ENCODE measurements around the gene MAGEF1. TPM values are rescaled to one million over a fixed set of nuclear protein-coding genes. Genes with fewer than 3 reads are reported as not detected.

Gene MAGEF1
- total and polyA plus RNA-seq, 10 of the 15 experiments (the other 5 are each of a cell fraction or from before 2014, with no cell fraction given), result 2.3 to 62.2 (median 27.1) TPM

GRCh38 chr3:184694133-184694665 is 17.7 kb downstream of the MAGEF1 start:
- 60% methylated on average over 4 of the region's 4 CpGs for WGBS (ENCODE audit: insufficient coverage, insufficient replicate concordance, low lambda C conversion rate, missing lambda C conversion rate)
- no peak for ATAC-seq
- BruUV-seq (replicated peaks), result no TSS peak
- RAD21 ChIA-PET (ENCODE audit: unreplicated experiment), result no interaction called here
- CTCF ChIA-PET, result interaction anchor here (0.6 kb wide), 1 partner anchor 130 kb away, joined by 3 read pairs; no protein-coding TSS in a partner anchor
- Histone ChIP-seq H2AFZ (ENCODE audit: control insufficient read depth, low read depth, low read length) (no peak overlapping the region), H3K9ac (ENCODE audit: control insufficient read depth, insufficient read depth, low read length) (no peak overlapping the region), H3K4me1 (ENCODE audit: control insufficient read depth, insufficient read depth, low read length) (no peaks in the 10 kb centered on the region), H3K4me2 (ENCODE audit: control insufficient read depth, insufficient read depth) (no peak overlapping the region), H4K20me1 (ENCODE audit: control insufficient read depth, insufficient read depth) (no peaks in the 10 kb centered on the region), H3K4me3 (no peak overlapping the region), H3K79me2 (ENCODE audit: control insufficient read depth, insufficient read depth, low read length) (no peaks in the 10 kb centered on the region), H3K27me3 (replicated peaks in 1 of 2; ENCODE audit: control insufficient read depth in 2 of 2, insufficient read depth in 2 of 2, low read length in 1 of 2) (peaks cover 0 to 5% of the 10 kb centered on the region in 2 experiments; a peak in 2 of 4 replicates), H3K9me3 (replicated peaks; ENCODE audit: control insufficient read depth, insufficient read depth, low read length) (no peaks in the 10 kb centered on the region), H3K36me3 (ENCODE audit: control insufficient read depth in 2 of 2, insufficient read depth in 2 of 2, low read length in 1 of 2) (no peaks in the 10 kb centered on the region), H3K27ac (ENCODE audit: control insufficient read depth, insufficient read depth) (no peak overlapping the region)
- POLR2A ChIA-PET, result no interaction called here
- SMC1A ChIA-PET (ENCODE audit: uncharacterized antibody, unreplicated experiment), result no interaction called here
- TF ChIP-seq SIX5 (IDR thresholded peaks at IDR 0.05; ENCODE audit: low read depth, low read length, severe bottlenecking) (no peak), STAT3 (IDR thresholded peaks at IDR 0.05; ENCODE audit: low read depth, low read length) (no peak)
- in situ Hi-C loops (cut with MboI), result no loop called here
- no peak for FAIRE-seq
- no peak for DNase-seq (ENCODE audit: low read depth, low spot score)
- intact Hi-C loops (cut with micrococcal nuclease; ENCODE audit: unreplicated experiment), result no loop called here

- RAD21 ChIA-PET (ENCODE audit: unreplicated experiment), result no interaction called here
- TF ChIP-seq CHD4 (IDR thresholded peaks at IDR 0.05) (no peak), TAF1 (IDR thresholded peaks at IDR 0.05; ENCODE audit: borderline replicate concordance, low read depth, low read length) (no peak), FOS (IDR thresholded peaks at IDR 0.05; ENCODE audit: borderline replicate concordance, extremely low read depth, insufficient read length) (no peak), POLR2AphosphoS2 (IDR thresholded peaks at IDR 0.05; ENCODE audit: low read depth, low read length) (no peak), ZBTB11 (CRISPR knock-in tag; IDR thresholded peaks at IDR 0.05) (no peak), ZNF24 (IDR thresholded peaks at IDR 0.05) (no peak), CBX5 (IDR thresholded peaks at IDR 0.05; ENCODE audit: low read depth) (no peak)
Observed at GRCh38 chr3:184693011-184693975, 18.6 kb downstream of the MAGEF1 start.

More at GRCh38 chr3:184693011-184693975, 18.6 kb downstream of the MAGEF1 start:
- Histone ChIP-seq H3K4me2 (ENCODE audit: control insufficient read depth, insufficient read depth) (no peak overlapping the region), H3K27ac (ENCODE audit: control insufficient read depth, insufficient read depth) (no peak overlapping the region), H3K9ac (ENCODE audit: control insufficient read depth, insufficient read depth, low read length) (no peak overlapping the region), H4K20me1 (ENCODE audit: control insufficient read depth, insufficient read depth) (no peaks in the 10 kb centered on the region), H3K36me3 (ENCODE audit: control insufficient read depth in 2 of 2, insufficient read depth in 2 of 2, low read length in 1 of 2) (no peaks in the 10 kb centered on the region), H2AFZ (ENCODE audit: control insufficient read depth, low read depth, low read length) (no peak overlapping the region), H3K27me3 (replicated peaks in 1 of 2; ENCODE audit: control insufficient read depth in 2 of 2, insufficient read depth in 2 of 2, low read length in 1 of 2) (peaks cover 0 to 5% of the 10 kb centered on the region in 2 experiments; a peak in 2 of 4 replicates), H3K4me1 (ENCODE audit: control insufficient read depth, insufficient read depth, low read length) (no peaks in the 10 kb centered on the region), H3K79me2 (ENCODE audit: control insufficient read depth, insufficient read depth, low read length) (no peaks in the 10 kb centered on the region), H3K9me3 (replicated peaks; ENCODE audit: control insufficient read depth, insufficient read depth, low read length) (no peaks in the 10 kb centered on the region), H3K4me3 (no peak overlapping the region)
- ChIA-PET CTCF (no interaction called here), SMC1A (ENCODE audit: uncharacterized antibody, unreplicated experiment) (no interaction called here), POLR2A (interaction anchor here (0.6 kb wide), 1 partner anchor 13 kb away, joined by 4 read pairs; no protein-coding TSS in a partner anchor)
- in situ Hi-C loops (cut with MboI) (no loop called here), intact Hi-C loops (cut with micrococcal nuclease; ENCODE audit: unreplicated experiment) (loop anchor here (2.0 kb wide), 1 partner anchor 26 kb away; no protein-coding TSS in a partner anchor)
- DNase-seq (ENCODE audit: low read depth, low spot score) (no peak), FAIRE-seq (no peak), ATAC-seq (no peak)
- no TSS peak for BruUV-seq (replicated peaks)
- WGBS (ENCODE audit: insufficient coverage, insufficient replicate concordance, low lambda C conversion rate, missing lambda C conversion rate), result 43% methylated on average over 16 of the region's 16 CpGs

Data from GM12878 (cell line).